ENCODE data around the gene RASA3.

GRCh38 chr13:114114006-114114640, 18.3 kb downstream of the RASA3 start:
- TF ChIP-seq GATA2 (IDR thresholded peaks at IDR 0.05; ENCODE audit: low read depth, low read length) (no peak), GATA3 (IDR thresholded peaks at IDR 0.05; ENCODE audit: low read depth, low read length) (no peak)
